Measurements from ENCODE around the gene CDCA8.

The CDCA8 gene

GRCh38 chr1:37692078-37692833 lies at the start of gene CDCA8:
Gene CDCA8, plus strand, starts transcription at chr1:37692516. Its CDS starts 175 bp downstream, at chr1:37692691.
- FAIRE-seq: no peak

- FAIRE-seq: no peak
Observed at GRCh38 chr1:37647281-37647680, 45.0 kb upstream of the CDCA8 start.

GRCh38 chr1:37650173-37650572 lies 42.1 kb upstream of the CDCA8 start:
- no peak for FAIRE-seq

GRCh38 chr1:37650721-37651120 lies 41.6 kb upstream of the CDCA8 start:
- FAIRE-seq: no peak

- FAIRE-seq: no peak
Observed at GRCh38 chr1:37651803-37652202, 40.5 kb upstream of the CDCA8 start.

GRCh38 chr1:37652976-37653375 lies 39.3 kb upstream of the CDCA8 start:
- no peak for FAIRE-seq

- no peak for FAIRE-seq
Observed at GRCh38 chr1:37653906-37654305, 38.4 kb upstream of the CDCA8 start.

- no peak for FAIRE-seq
Observed at GRCh38 chr1:37655274-37655673, 37.0 kb upstream of the CDCA8 start.

- no peak for FAIRE-seq
Observed at GRCh38 chr1:37656026-37656425, 36.3 kb upstream of the CDCA8 start.

GRCh38 chr1:37656881-37657280 lies 35.4 kb upstream of the CDCA8 start:
- FAIRE-seq: no peak

GRCh38 chr1:37657620-37658412 lies 34.5 kb upstream of the CDCA8 start:
- no peak for FAIRE-seq

- no peak for FAIRE-seq
Observed at GRCh38 chr1:37658486-37658885, 33.8 kb upstream of the CDCA8 start.

GRCh38 chr1:37660664-37661063 lies 31.7 kb upstream of the CDCA8 start:
- FAIRE-seq: no peak

- no peak for FAIRE-seq
Observed at GRCh38 chr1:37661401-37661800, 30.9 kb upstream of the CDCA8 start.

- FAIRE-seq: no peak
Observed at GRCh38 chr1:37662031-37662755, 30.1 kb upstream of the CDCA8 start.

- FAIRE-seq: no peak
Observed at GRCh38 chr1:37663426-37664000, 28.8 kb upstream of the CDCA8 start.

GRCh38 chr1:37666241-37666867 lies 26.0 kb upstream of the CDCA8 start:
- FAIRE-seq: no peak

- FAIRE-seq: no peak
Observed at GRCh38 chr1:37667023-37667671, 25.2 kb upstream of the CDCA8 start.

- no peak for FAIRE-seq
Observed at GRCh38 chr1:37670133-37670532, 22.2 kb upstream of the CDCA8 start.

GRCh38 chr1:37671261-37671660 lies 21.1 kb upstream of the CDCA8 start:
- no peak for FAIRE-seq

GRCh38 chr1:37672136-37672870 lies 20.0 kb upstream of the CDCA8 start:
- FAIRE-seq: no peak

Data from colon (tissue), 2 donors.